Activated gamma-delta T cell treated with anti-CD3 and anti-CD28 coated beads, Interleukin-2, amount 50 U/mL, for 16 hours (primary cell): ENCODE results near the gene ANKRD44.
"Not testable (repeated sequence)": the region's sequence is repeated elsewhere in the genome, so short reads cannot be mapped to it uniquely, and the experiment has no call there.

Source experiments
- DNase-seq: peaks from one replicate; pipeline ENCODE4 v3.0.0-alpha.2; 2020; ENCODE audit warnings: low read depth

Gene ANKRD44

GRCh38 chr2:197258580-197258979 is 52.0 kb downstream of the ANKRD44 start:
- no peak for DNase-seq

GRCh38 chr2:197256547-197257170 is 53.9 kb downstream of the ANKRD44 start:
- DNase-seq = no peak

- no peak for DNase-seq
Observed at GRCh38 chr2:197256021-197256420, 54.6 kb downstream of the ANKRD44 start.

- DNase-seq = peak; percentile 66
Observed at GRCh38 chr2:197255543-197255942, 55.0 kb downstream of the ANKRD44 start.

- DNase-seq = no peak
Observed at GRCh38 chr2:197254776-197255530, 55.6 kb downstream of the ANKRD44 start.

GRCh38 chr2:197251576-197251975 is 59.0 kb downstream of the ANKRD44 start:
- no peak for DNase-seq

GRCh38 chr2:197251163-197251562 is 59.4 kb downstream of the ANKRD44 start:
- no peak for DNase-seq

GRCh38 chr2:197250084-197250397 is 60.5 kb downstream of the ANKRD44 start:
- no peak for DNase-seq

GRCh38 chr2:197249381-197250083 is 61.0 kb downstream of the ANKRD44 start:
- DNase-seq = no peak

GRCh38 chr2:197248623-197249022 is 62.0 kb downstream of the ANKRD44 start:
- DNase-seq = no peak

GRCh38 chr2:197248001-197248401 is 62.6 kb downstream of the ANKRD44 start:
- no peak for DNase-seq

GRCh38 chr2:197247083-197247482 is 63.5 kb downstream of the ANKRD44 start:
- no peak for DNase-seq

- no peak for DNase-seq
Observed at GRCh38 chr2:197245829-197246804, 64.5 kb downstream of the ANKRD44 start.

GRCh38 chr2:197244349-197244748 is 66.2 kb downstream of the ANKRD44 start:
- DNase-seq = no peak

GRCh38 chr2:197242719-197243118 is 67.9 kb downstream of the ANKRD44 start:
- DNase-seq = no peak

GRCh38 chr2:197241596-197241995 is 69.0 kb downstream of the ANKRD44 start:
- no peak for DNase-seq

- DNase-seq = no peak
Observed at GRCh38 chr2:197241153-197241552, 69.4 kb downstream of the ANKRD44 start.

GRCh38 chr2:197240421-197241041 is 70.0 kb downstream of the ANKRD44 start:
- DNase-seq = no peak

- not testable (repeated sequence) for DNase-seq
Observed at GRCh38 chr2:197240018-197240417, 70.6 kb downstream of the ANKRD44 start.

- DNase-seq = no peak
Observed at GRCh38 chr2:197239434-197239833, 71.1 kb downstream of the ANKRD44 start.

GRCh38 chr2:197238043-197238365 is 72.6 kb downstream of the ANKRD44 start:
- DNase-seq = no peak
